GM12892 (cell line): Measurements from ENCODE around the gene CCDC174. TPM values are rescaled to one million over a fixed set of nuclear protein-coding genes. Genes with fewer than 3 reads are reported as not detected.
"Not testable (repeated sequence)": the region's sequence is repeated elsewhere in the genome, so short reads cannot be mapped to it uniquely, and the experiment has no call there.

ENCODE experiments used
- DNase-seq: peaks from one replicate; pipeline ENCODE4 v3.0.0; 2011; ENCODE audit not compliant: insufficient read length
- FAIRE-seq: peaks from 2 replicates; lab custom pipeline; 2011; peaks lifted over from hg19 to GRCh38; lab: Jason Lieb, UNC
- POLR2A ChIP-seq: IDR thresholded peaks from 2 replicates; pipeline ENCODE4 v1.6.1; 2011; ENCODE audit warnings: low read depth, low read length, control low read depth
- POLR2AphosphoS5 ChIP-seq: IDR thresholded peaks from 2 replicates; pipeline ENCODE4 v1.6.1; 2011; ENCODE audit warnings: low read depth, low read length, control low read depth
- TAF1 ChIP-seq: IDR thresholded peaks from 2 replicates; pipeline ENCODE4 v1.6.1; 2011; ENCODE audit warnings: low read depth, mild to moderate bottlenecking, control low read depth, low read length, borderline replicate concordance
- polyA plus RNA-seq: library from polyadenylated mRNA; unstranded; fragments of >200 nt; gene quantifications from one replicate; pipeline ENCODE4 v1.2.1, GENCODE V29; 2012; ENCODE audit warnings: missing spikeins, inconsistent platforms; ENCODE audit not compliant: missing spikeins

CCDC174 gene
- polyA plus RNA-seq, result 13.0 TPM

DNA sequence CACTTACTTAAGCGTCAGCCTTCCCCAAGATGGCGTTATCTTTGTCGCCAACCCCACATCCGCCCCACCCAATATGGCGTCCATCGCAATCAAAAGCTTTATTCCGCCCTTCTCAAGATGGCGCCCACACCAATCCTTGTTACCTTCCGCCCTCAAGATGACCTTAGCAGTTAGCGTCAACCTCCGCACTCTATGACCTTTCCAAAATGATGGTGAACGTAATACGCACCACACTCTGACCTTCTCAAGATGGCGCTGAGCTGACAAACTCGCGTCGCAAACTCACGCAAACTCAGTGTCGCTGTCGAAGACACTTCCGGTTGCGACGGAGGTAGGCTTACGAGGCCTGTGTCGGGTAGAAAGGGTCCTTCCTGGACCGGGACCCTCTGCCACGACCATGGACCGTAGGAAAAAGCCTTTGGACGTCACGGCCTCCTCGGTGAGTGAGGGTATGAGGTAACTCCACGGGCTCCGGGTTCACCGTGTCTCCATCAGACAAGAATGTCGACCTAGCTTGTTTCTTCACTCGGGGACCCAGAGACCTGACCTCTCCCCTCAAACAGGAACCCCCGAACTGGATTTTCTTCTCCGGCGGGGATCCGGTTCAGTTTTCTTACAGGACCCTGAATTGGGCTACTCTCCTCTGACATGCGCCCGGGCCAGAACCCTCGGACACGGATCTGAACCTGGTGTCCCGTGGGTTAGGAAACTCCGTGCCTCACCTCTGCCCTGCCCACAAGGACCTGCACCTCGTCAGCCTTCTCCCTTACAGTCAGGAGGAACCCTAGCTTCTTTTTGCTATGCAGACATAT is at the start of gene CCDC174:
CCDC174 (plus strand) TSS at position 323 of the 812 bp plus-strand sequence; CDS start at position 398, 75 bp downstream.
- TF ChIP-seq POLR2A, result peak; percentile 98
- peak; percentile 98 for TF ChIP-seq POLR2AphosphoS5
- peak; percentile 92 for TF ChIP-seq TAF1
- FAIRE-seq (peak; percentile 96), DNase-seq (peak; percentile 74)

DNA sequence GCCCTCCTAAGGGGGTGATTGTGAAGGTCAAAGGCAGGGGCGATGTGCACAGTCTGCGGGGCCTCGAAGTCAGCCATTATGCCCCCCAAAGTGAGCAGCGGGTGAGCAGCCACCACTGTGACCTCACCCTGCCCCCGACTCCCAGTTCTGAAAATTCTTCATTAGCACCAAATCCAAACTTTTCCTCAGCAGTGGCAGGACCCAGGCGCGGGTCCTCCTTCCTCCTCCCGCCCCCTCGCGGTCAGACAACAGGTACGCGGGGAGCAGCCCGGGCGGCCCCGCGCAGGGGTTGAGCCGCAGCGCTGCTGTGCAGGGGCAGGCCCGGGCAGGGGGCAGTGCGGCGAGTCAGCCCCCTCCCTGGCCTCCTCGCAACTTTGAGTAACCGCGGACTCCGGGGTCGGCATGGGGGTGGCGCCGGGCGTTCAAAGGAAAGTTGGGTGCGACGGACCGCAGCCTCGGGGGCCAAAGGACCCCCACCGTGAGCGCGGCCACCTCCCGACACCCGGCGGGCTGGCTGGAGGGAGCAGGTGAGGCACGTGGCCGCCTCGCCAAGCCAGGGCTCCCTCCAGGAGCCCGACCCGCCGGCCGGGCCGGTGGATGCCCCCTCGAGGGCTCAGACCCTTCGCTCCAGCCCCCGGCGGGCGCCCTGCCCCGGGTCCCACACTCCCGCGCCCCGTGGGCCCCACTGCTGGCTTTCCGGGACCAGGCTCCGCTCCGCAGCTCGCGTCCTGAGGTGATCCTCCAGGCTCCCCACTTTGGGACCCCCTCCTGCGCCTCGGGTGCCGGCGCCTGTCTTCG is 49.4 kb upstream of the CCDC174 start:
- FAIRE-seq, result no peak
- TF ChIP-seq TAF1, result no peak
- TF ChIP-seq POLR2AphosphoS5, result no peak
- no peak for TF ChIP-seq POLR2A
- no peak for DNase-seq

DNA sequence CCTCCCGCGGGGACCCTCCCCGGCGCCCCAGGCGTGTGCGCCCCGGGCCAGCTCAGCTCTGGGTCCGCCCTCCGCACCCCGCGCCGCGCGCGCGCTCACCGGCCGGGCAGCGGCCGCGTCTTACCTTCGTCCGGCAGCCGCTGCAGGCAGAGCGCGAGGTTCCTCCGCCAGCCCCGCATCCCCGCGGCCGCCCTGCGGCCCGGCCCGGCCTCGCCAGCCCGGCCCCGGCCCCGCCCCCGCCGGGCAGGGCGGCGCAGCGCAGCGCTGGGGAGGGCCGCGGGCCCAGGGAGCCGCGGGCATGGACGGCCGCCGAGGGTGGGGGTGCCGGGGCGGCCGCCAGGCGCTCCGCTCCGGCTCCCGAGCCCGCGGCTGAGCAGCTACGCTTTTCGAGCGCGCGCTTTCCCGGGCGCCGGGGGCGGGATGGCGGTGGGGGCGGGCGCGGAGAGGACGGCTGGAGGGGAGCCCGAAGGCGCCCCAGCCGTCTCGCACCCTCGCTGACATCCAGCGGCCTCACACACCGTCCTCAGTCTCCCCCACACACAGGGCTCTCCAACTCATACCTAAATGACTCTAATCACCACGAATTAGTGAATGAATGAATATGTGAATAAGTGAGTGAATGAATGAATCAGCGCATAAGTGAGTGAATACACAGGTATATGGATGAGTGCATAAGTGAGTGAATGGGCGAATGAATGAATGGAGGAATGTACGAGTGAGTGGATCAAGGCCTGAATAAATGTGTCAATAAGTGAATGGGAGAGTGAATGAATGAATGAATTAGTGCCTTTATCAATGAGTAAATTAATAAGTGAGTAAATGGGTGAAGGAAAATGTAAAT is 48.5 kb upstream of the CCDC174 start:
- no peak for TF ChIP-seq POLR2A
- TF ChIP-seq TAF1, result no peak
- TF ChIP-seq POLR2AphosphoS5, result no peak
- FAIRE-seq (no peak), DNase-seq (no peak)

DNA sequence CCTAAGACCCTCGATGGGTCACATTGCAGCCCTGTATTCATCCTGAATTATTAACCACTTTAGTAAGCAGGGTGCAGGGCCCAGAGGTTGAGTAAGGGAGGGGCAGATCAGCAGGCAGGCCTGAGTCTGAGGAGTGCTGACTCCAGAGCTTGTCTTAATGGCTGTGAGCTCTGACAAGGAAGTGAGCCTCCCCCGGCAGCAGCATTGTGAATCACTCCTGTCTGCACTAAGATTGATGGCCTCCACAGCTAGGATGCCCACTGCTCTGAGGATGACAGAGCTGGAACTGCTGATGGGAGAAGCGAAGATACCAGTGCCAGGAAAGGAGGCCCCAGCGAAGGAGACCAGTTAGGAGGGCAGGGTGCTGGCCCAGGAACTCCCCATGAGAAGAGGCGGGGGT is 46.5 kb upstream of the CCDC174 start:
- FAIRE-seq (no peak), DNase-seq (no peak)
- TF ChIP-seq TAF1 (no peak), POLR2AphosphoS5 (no peak), POLR2A (no peak)

DNA sequence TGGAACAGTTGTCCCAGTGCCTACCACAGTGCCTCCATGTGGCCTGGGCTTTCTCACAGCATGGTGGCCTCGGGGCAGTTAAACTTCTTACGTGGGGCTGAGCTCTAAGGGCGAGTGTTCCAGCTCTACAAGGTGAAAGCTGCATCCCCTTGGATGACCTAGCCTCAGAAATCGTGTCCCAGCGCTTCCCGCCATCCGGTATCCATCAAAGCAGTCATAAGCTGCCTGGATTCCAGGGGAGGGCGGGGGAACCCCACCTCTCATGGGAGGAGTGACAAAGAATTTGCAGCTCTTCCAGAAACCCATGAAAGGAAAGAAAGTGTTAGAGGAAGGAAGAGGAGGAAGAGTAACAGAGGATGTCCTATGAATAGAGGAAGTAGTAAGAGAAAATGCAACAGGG is 45.8 kb upstream of the CCDC174 start:
- FAIRE-seq, result no peak
- no peak for TF ChIP-seq TAF1
- no peak for TF ChIP-seq POLR2AphosphoS5
- no peak for TF ChIP-seq POLR2A
- no peak for DNase-seq

DNA sequence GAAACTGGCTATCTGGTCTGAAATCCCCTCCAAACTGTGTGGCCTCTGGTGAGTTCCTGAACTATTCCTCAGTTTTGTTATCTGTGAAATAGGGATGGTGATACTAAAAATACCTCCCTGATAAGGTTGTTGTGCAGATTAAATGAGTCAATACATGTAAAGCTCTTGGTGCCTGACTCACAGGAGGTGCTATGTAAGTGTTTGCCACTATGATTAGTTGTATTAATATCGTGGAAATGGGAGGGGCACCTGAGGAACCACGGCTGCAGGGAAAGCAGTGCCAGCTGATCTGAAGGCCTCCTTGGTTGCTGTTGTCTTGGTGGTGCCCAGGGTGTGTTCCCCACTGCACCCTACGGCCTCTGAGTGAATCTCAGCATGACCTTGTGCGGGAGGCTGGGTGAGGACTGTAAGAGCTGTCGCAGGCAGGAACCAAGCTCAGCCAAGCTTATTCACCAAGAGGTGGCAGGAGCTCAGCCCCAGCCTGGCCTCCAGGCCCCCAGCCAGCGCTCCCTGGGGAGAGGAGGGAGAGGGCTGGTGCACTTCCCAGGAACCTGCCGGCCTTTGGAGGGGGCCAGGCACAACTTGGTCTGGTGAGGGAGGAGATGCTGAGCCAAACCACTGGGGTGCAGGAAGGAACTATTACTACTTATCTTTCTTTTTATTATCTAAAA is 44.8 kb upstream of the CCDC174 start:
- FAIRE-seq (no peak), DNase-seq (no peak)
- TF ChIP-seq POLR2AphosphoS5 (no peak), TAF1 (no peak), POLR2A (no peak)

DNA sequence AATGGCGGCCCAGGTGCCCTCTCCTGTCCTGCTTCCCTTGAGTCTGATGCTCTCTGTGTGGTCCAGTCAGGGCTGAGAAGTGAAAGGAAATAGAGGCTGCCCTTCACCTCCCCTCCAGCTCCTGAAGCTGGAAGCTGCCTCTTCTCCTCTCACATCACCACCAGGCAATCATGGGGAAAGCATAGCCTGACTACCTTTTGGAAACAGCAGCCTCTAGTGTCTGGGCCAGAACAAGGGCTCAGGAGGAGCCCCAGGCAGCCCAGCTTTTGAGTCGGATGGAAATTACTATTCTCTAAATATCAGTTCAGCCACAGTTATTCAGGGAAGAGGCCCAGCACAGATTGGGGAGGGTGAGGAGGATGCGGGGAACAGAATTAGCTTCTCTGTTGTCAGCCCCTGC is 43.3 kb upstream of the CCDC174 start:
- TF ChIP-seq TAF1 (no peak), POLR2A (no peak), POLR2AphosphoS5 (no peak)
- no peak for FAIRE-seq
- no peak for DNase-seq

DNA sequence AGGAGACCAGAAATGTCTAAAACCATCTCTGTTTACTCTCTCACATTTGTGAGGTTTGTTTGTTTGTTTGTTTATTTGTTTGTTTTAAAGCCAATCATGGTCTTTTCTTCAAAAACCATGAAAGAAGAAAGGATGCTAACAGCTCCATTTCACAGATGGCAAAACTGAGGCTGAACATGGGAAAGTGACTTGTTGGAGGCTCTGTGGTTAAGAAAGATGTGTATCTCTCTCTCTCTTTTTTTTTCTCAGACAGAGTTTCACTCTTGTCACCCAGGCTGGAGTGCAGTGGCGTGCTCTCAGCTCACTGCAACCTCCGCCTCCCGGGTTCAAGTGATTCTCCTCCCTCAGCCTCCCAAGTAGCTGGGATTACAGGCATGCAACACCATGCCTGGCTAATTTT is 42.5 kb upstream of the CCDC174 start:
- not testable (repeated sequence) for FAIRE-seq, DNase-seq

DNA sequence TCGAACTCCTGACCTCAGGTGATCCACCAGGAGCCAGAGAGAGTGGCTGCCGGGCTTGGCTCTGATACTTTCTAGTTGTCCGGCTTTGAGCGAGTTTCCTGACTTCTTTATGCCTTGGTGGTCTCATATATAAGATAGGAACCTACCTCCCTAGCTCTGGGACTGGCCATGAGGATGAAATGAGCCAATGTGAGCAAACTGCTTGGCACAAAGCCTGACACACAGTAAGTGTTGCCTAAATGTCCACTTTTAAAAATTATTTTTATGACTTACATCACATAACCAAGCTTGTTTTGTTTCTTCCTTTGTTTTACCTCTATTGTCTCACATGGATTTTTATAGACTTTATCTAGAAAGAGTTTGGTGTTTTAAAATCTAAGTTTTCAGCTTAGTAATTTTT is 42.1 kb upstream of the CCDC174 start:
- no peak for DNase-seq
- no peak for FAIRE-seq
- TF ChIP-seq POLR2A (no peak), POLR2AphosphoS5 (no peak), TAF1 (no peak)

DNA sequence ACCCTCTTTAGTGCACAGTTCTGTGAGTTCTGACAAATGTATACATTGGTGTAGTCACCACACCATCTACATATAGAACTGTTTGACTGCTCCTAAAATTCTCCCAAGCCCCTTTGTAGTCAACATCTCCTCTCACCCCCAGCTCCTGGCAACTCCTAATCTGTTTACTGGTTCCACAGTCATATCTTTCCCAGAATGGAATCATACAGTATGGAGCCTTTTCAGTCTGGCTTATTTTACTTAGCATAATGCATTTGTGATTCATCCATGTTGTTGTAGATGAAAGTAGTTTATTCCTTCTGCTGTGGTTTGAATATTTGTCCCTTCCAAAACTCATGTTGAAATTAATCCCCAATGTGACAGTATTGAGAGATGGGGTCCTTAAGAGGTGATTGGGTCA is 41.6 kb upstream of the CCDC174 start:
- TF ChIP-seq POLR2A (no peak), POLR2AphosphoS5 (no peak), TAF1 (no peak)
- FAIRE-seq, result no peak

DNA sequence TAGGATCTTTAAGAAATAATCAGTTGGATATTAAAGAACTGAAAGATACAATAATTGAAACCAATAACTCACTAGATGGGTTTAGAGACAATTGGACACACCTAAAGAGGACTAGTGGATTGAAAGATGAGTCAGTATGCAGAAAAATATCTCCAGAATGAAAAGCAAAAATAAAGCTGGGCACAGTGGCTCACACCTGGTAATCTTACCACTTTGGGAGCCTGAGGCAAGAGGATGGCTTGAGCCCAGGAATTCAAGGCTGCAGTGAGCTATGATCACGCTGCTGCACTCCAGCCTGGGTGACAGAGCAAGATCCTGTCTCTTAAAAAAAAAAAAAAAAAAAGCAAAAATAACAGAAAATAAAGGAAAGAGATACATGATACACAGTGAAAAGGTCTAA is 37.4 kb upstream of the CCDC174 start:
- no peak for FAIRE-seq
- TF ChIP-seq POLR2AphosphoS5, result no peak
- TF ChIP-seq POLR2A, result no peak
- no peak for TF ChIP-seq TAF1
- DNase-seq, result no peak

More for the DNA sequence above, 41.6 kb upstream of the CCDC174 start:
- DNase-seq, result no peak
